Measurements from ENCODE around the gene CD74.

DNA sequence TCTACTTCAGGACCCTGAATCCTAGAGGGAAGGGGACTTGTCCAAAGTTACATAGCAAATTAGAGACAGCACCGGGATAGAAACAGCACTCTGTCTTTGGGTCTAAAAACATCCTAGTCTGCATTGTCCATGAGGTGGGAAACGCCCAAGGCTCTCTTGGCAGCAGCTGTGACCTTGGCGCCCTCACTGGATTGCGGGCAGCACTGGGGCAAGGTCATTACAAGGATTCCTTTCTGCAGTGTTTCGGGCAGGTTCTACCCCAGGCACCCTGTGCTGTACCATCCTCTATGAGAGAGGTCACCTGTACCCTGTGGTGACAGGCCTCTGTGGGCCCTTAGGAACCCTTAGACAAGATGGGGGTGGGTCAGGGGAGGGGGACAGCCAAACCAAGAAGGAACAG, 8.6 kb downstream of the CD74 start:
- TF ChIP-seq EZH2 (IDR thresholded peaks at IDR 0.05; ENCODE audit: borderline replicate concordance, low read length): no peak
- TF ChIP-seq, protein P1, sequence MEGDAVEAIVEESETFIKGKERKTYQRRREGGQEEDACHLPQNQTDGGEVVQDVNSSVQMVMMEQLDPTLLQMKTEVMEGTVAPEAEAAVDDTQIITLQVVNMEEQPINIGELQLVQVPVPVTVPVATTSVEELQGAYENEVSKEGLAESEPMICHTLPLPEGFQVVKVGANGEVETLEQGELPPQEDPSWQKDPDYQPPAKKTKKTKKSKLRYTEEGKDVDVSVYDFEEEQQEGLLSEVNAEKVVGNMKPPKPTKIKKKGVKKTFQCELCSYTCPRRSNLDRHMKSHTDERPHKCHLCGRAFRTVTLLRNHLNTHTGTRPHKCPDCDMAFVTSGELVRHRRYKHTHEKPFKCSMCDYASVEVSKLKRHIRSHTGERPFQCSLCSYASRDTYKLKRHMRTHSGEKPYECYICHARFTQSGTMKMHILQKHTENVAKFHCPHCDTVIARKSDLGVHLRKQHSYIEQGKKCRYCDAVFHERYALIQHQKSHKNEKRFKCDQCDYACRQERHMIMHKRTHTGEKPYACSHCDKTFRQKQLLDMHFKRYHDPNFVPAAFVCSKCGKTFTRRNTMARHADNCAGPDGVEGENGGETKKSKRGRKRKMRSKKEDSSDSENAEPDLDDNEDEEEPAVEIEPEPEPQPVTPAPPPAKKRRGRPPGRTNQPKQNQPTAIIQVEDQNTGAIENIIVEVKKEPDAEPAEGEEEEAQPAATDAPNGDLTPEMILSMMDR (conservative IDR thresholded peaks at IDR 0.05 in 1 of 2, IDR thresholded peaks at IDR 0.05 in 1 of 2; ENCODE audit: extremely low read depth in 1 of 2, insufficient read depth in 1 of 2, low read depth in 1 of 2, low read length in 2 of 2): no peak
